ENCODE data around the gene DFFB. TPM values are rescaled to one million over a fixed set of nuclear protein-coding genes. Genes with fewer than 3 reads are reported as not detected.

The DFFB gene
- total RNA-seq, 4 donors from 2014 or later: 0.51 to 17.9 (median 9.3) TPM

- Histone ChIP-seq H3K36me3 (no peaks in the 10 kb centered on the region), H3K4me1 (no peaks in the 10 kb centered on the region), H3K27ac (no peak overlapping the region), H3K4me3 (no peak overlapping the region), H3K27me3 (no peaks in the 10 kb centered on the region), H3K9me3 (no peaks in the 10 kb centered on the region)
- no peak for DNase-seq
- TF ChIP-seq CTCF (IDR thresholded peaks at IDR 0.05) (no peak), POLR2A (IDR thresholded peaks at IDR 0.05) (no peak)
- intact Hi-C loops (cut with DNase I; ENCODE audit: low total_unique reads): no loop called here
These were observed 39.2 kb downstream of the DFFB start for GRCh38 chr1:3896396-3897000.

- intact Hi-C loops (cut with DNase I; ENCODE audit: low total_unique reads): no loop called here
- Histone ChIP-seq H3K4me3 (no peak overlapping the region), H3K27me3 (no peaks in the 10 kb centered on the region), H3K9me3 (no peaks in the 10 kb centered on the region), H3K36me3 (no peaks in the 10 kb centered on the region), H3K27ac (no peak overlapping the region), H3K4me1 (no peaks in the 10 kb centered on the region)
- no peak for TF ChIP-seq CTCF (IDR thresholded peaks at IDR 0.05)
- TF ChIP-seq POLR2A (IDR thresholded peaks at IDR 0.05): no peak
- no peak for DNase-seq
These were observed 41.1 kb downstream of the DFFB start for GRCh38 chr1:3898475-3898735.

- intact Hi-C loops (cut with DNase I; ENCODE audit: low total_unique reads): no loop called here
- no peaks in the 10 kb centered on the region for H3K4me1 ChIP-seq
- DNase-seq: peak in 1 of 2 donors; percentile 24
- H3K27me3 ChIP-seq: no peaks in the 10 kb centered on the region
- TF ChIP-seq POLR2A (IDR thresholded peaks at IDR 0.05): no peak
- TF ChIP-seq CTCF (IDR thresholded peaks at IDR 0.05): no peak
- H3K9me3 ChIP-seq: no peaks in the 10 kb centered on the region
- H3K4me3 ChIP-seq: peak overlapping the region; percentile 90 to 100
- peak overlapping the region; percentile 98 to 99 for H3K27ac ChIP-seq
- no peaks in the 10 kb centered on the region for H3K36me3 ChIP-seq
These were observed 41.9 kb downstream of the DFFB start for GRCh38 chr1:3898994-3899753.

- TF ChIP-seq CTCF (IDR thresholded peaks at IDR 0.05): peak in 1 of 4 experiments; percentile 14
- TF ChIP-seq POLR2A (IDR thresholded peaks at IDR 0.05): no peak
- peak overlapping the region; percentile 90 to 100 for H3K4me3 ChIP-seq
- H3K27me3 ChIP-seq: no peaks in the 10 kb centered on the region
- intact Hi-C loops (cut with DNase I; ENCODE audit: low total_unique reads): no loop called here
- DNase-seq: no peak
- H3K36me3 ChIP-seq: no peaks in the 10 kb centered on the region
- H3K9me3 ChIP-seq: no peaks in the 10 kb centered on the region
- H3K4me1 ChIP-seq: no peaks in the 10 kb centered on the region
- H3K27ac ChIP-seq: peak overlapping the region; percentile 98 to 99
These were observed 42.5 kb downstream of the DFFB start for GRCh38 chr1:3899754-3900149.

- peak in 1 of 2 donors; percentile 37 for TF ChIP-seq POLR2A (IDR thresholded peaks at IDR 0.05)
- no peak for TF ChIP-seq CTCF (IDR thresholded peaks at IDR 0.05)
- DNase-seq: peak; percentile 95 to 99
- Histone ChIP-seq H3K36me3 (no peaks in the 10 kb centered on the region), H3K27ac (peak within 1 kb of the TSS; percentile 98 to 99), H3K27me3 (no peaks in the 10 kb centered on the region), H3K9me3 (no peaks in the 10 kb centered on the region), H3K4me3 (peak within 1 kb of the TSS; percentile 90 to 100), H3K4me1 (no peaks in the 10 kb centered on the region)
- intact Hi-C loops (cut with DNase I; ENCODE audit: low total_unique reads): no loop called here
These were observed 43.1 kb downstream of the DFFB start, which contains the start of gene C1orf174 for GRCh38 chr1:3900150-3900968. Gene C1orf174 (minus strand): TSS chr1:3900272. CDS start chr1:3900186, 86 bp downstream.
